ELF-1 (cell line): ENCODE results near the gene RASGRP1.

ENCODE experiments used
- DNase-seq: peaks from one replicate; pipeline ENCODE4 v3.0.0-alpha.2; 2016; ENCODE audit warnings: low read depth, low spot score

Gene RASGRP1

GRCh38 chr15:38536201-38536676 lies 28.4 kb downstream of the RASGRP1 start:
- no peak for DNase-seq

DNA sequence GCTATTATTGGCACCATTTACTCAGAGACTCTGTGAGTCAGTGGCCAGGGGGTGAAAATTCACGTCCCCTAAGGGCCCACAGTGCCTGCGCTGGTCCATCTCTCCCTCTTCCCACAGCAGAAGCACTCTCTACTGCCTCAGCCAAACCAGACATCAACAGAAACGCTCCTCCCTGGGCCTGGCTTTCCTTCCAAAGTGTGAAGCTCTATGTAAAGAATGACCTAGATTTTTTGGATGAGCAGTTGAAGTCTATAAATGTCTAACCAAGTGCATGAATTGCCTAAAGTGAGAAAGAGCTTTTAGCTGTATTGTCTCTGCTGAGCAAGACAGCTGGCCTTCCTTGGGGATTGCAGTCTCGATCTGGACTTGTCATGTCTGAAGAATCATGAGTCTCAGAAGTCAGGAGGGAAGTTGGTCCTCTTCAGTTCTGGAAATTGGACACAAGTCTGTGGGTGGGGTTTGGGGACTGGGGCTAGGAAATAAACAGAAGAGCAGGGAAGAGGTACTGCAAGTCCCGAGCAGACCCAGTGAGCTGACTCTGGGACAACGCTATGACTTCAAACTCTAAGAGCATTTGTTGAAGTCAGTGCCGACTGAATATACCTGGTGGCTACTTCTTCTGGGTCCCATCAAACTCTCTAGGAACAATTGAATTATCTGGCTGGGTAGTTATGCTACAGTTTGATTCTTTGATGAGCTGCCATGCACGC lies 29.0 kb downstream of the RASGRP1 start:
- no peak for DNase-seq

DNA sequence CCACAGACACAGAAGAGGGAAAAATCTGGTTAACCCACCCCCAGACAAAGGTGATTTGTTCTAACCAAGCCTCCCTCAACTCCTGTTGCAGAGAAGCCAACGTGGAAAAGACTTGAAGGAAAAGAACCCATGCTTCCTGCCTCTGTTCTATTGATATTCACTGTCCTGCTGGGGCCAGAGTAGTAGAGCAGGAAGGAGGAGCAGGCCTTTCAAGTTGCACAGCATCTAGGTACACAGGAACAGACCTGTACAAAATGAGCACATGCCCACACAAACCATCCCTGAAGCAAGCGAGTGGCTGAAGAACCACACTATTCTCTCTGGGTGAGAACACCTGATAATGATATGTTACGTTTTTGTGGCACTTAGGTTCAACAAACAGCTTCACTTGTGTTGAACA lies 29.9 kb downstream of the RASGRP1 start:
- no peak for DNase-seq

DNA sequence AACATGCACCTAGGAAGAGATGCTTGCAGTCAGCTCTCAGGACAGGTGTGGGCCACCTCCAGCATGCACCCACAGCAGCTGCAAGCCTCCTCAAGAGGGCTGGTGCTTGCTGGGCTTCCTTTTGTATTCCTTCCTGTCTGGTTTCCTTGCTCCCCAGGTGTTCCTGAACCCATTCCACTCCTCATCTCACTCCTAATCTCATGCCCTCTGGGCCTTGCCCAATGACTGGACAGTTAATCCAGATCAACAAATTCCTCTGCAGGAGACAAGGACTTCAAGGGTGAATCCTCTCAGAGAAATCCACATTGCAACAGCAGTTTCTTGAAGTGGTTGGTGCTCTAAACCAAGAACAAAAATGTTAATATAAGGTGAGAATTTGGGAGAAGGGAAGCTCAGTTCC lies 30.7 kb downstream of the RASGRP1 start:
- no peak for DNase-seq

GRCh38 chr15:38533416-38533915 lies 31.1 kb downstream of the RASGRP1 start:
- DNase-seq: no peak

GRCh38 chr15:38532728-38533127 lies 31.9 kb downstream of the RASGRP1 start:
- DNase-seq: no peak

DNA sequence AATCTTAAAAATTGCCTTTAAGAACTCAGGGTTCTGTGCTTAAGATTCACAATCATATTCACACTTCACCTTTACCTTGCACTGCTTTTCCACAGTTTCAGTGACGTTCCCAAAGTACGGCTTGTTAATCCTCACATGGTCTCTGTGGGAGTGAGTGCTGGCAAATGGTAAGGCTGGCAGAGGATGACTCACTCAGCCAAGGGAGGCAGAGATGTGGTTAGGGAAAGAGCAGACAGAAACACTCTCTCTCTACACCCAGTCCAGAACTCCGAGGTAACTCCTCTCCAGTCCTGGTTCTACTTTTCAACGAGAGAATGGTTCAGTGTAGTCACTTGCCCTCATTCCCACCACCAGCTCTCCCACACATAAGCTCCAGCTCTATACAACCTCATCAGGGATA lies 33.1 kb downstream of the RASGRP1 start:
- no peak for DNase-seq

GRCh38 chr15:38530113-38530512 lies 34.5 kb downstream of the RASGRP1 start:
- DNase-seq: no peak

DNA sequence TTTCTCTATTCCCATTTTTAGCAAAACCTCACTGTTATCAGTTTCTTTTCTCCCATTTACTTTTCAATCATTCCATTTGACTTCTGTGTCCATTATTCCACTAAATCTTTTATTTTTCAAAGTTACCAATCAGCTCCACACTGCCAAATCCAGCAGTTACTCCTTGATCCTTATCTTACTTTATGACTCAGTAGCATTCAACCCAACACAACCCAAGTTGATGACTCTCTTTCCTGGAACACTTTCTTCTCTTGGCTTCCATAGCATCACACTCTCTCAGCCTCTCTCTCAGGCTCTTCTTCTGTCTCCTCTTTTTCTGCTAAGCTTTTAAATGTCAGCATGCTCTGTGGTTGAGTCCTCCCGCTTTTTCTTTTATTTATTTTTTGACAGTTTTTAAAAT lies 36.3 kb downstream of the RASGRP1 start:
- DNase-seq: no peak

- DNase-seq: no peak
These were observed 38.5 kb downstream of the RASGRP1 start for GRCh38 chr15:38526158-38526557.

DNA sequence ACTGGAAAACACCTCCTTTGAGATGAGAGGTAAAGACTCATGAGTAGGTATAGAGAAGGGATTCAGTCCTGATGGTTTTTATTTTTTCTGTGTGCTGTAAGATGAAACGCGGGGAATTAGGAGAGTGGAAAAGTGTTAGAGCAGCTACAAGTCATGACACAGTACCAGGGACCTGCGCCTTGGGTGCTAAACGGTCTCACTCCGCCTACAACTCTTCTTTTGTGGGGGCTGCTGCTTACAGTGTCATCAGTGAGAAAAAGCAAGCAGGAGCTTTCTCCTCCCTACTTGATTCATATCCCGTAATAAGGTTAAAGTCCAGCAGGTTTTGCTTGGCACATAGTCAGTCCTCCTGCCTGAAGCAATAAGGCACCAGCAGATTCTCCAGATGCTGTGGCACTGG lies 39.1 kb downstream of the RASGRP1 start:
- no peak for DNase-seq

DNA sequence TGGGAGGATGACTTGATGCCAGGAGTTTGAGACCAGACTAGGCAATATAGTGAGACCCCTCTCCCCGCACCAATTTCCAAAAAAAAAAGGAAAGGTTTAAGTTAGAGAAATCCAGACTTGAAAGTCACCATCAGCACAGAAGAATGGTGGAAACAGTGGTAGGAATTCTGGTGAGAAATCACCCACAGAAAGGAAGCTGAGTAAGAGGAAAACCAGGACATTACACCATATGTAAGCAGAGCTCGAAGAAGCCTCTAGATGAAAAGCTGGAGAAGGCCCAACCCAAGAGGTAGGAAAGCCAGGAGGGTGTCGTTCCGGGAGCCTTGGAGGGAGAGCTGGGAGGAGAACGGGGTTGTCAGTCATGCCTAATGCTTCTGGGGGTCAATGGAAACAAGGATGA lies 40.5 kb downstream of the RASGRP1 start:
- no peak for DNase-seq

GRCh38 chr15:38522922-38523321 lies 41.7 kb downstream of the RASGRP1 start:
- no peak for DNase-seq

DNA sequence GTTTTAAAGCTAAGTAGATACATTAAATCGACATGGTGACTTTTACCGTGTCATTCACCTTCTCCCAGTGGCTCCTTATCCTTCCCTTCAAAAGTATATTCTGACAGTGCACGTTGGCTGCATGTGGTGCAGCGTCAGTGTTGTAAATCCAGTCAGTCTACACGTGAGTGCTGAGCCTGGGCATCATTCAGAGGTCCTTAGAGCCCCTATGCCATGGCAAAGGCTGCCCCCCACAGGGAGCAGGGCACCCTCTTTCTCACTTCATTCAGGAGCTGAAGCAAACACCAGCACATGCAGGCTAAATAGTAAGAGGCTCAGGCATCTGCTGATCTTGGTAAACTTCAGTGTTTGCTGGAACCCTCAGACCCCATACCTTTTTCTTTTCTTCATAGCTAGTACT lies 43.3 kb downstream of the RASGRP1 start:
- no peak for DNase-seq

DNA sequence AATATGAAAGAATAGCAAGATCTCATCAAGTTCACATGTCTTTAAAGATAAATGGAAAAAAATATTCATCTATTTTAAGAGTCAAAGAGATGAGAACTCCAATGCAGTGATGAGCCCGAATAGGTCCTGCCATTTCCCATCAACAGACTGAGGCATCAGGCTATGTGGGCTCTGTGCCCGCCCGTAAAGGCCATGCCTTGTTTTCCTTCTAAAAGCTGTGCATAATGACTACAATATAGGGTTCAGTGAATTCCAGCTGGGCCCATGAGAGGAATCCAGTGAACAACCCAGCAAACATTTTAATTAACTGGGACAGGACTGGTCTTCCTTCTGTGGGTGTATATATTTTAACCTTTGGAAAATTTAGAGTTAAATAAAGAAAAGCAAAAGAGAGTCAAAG lies 44.6 kb downstream of the RASGRP1 start:
- DNase-seq: no peak

DNA sequence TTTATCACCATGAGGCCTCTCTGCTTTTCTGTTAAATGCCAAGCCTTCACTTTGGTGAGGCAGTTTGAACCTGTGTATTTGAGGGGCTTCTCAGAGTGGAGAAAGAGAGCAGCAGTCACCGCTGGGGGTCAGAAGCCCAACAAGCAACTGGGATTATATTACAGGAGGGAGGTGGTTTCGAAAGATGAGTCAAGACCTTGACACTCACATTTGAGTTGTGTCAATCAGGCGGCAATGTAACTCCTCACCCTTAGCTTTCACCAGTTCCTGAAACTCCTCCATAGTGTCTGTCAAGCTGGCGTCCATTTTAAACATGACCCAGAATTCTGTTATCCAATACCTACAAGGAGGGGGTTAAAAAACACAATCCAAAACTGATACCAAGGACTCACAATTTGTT lies 46.5 kb downstream of the RASGRP1 start:
- DNase-seq: peak; percentile 9

- DNase-seq: no peak
These were observed 47.2 kb downstream of the RASGRP1 start for GRCh38 chr15:38517312-38517975.

GRCh38 chr15:38516626-38517025 lies 48.0 kb downstream of the RASGRP1 start:
- DNase-seq: no peak

DNA sequence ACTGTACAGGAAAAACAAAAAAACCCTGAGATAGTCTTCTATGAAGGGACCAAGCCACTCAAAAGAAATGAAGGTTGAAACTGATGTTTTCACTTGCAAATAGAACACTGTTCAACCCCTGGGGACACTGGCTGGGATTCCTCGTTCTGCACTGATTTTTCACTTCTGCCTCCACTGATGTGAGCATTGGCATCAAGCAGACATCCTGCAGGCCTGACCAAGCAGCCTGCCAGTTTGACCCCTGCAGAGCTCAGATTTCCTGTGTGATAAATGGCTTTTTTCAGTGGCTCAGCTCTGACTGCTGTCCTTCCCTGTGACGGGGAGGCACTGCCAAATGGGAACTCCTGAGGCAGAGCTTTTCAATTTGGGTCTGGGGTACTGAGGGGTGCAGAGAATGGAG lies 50.0 kb downstream of the RASGRP1 start:
- peak; percentile 8 for DNase-seq

- no peak for DNase-seq
These were observed 51.7 kb downstream of the RASGRP1 start for GRCh38 chr15:38512901-38513300.

DNA sequence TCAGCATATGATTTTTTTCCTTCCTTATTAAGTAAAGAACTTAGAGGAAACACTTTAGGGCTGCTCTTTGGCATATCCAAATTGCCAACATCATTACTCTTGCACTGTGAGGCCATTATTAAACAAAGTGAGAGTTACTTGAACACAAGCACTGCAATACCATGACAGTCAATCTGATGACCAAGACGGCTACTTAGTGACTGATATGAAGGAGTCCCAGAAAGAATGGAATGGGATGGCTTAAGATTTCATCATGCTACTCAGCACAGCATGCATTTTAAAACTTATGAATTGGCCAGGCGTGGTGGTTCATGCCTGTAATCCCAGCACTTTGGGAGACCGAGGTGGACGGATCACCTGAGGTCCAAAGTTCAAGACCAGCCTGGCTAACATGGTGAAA lies 55.5 kb downstream of the RASGRP1 start:
- no peak for DNase-seq

GRCh38 chr15:38508647-38509046 lies 56.0 kb downstream of the RASGRP1 start:
- DNase-seq: no peak

DNA sequence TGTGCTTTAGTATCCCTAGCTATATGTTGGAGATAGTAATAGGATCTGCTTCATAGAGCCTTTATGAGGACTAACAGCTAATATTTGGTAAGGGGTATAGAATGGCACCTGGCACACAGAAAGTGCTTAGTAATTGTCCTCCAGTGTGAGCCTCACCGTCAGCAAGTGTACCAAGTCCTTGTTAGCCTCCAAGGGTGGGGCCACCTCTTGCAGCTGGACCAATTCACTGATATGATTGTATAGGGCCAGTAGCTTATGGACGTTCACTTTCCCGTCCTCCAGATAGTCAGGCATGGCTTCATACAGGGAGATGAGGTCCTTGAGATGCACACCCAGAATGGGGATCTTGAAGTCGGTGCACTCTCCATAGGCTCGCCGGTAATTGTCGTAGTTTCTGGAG lies 57.0 kb downstream of the RASGRP1 start:
- DNase-seq: no peak
